MM.1S (cell line): ENCODE results near the gene MSRB3.
"Not testable (repeated sequence)": the region's sequence is repeated elsewhere in the genome, so short reads cannot be mapped to it uniquely, and the experiment has no call there.

Source experiments
- DNase-seq: peaks from one replicate; pipeline ENCODE4 v3.0.0-alpha.2; 2015
- H2AFZ ChIP-seq: fragments of 300-600 bp; sonication (generic); 2 replicates; pipeline ENCODE4 v1.6.0; 2016; ENCODE audit warnings: antibody characterized with exemption, low read length
- H3F3A ChIP-seq: fragments of 300-600 bp; sonication (generic); 2 replicates; pipeline ENCODE4 v1.6.1; 2016; ENCODE audit warnings: mild to moderate bottlenecking, antibody characterized with exemption, low read length, moderate library complexity, mixed read lengths; ENCODE audit not compliant: insufficient read depth
- H3K27ac ChIP-seq: fragments of 300-600 bp; sonication (generic); 2 replicates; pipeline ENCODE4 v1.5.1; 2016; ENCODE audit warnings: mild to moderate bottlenecking, low read length
- H3K27me3 ChIP-seq: fragments of 300-600 bp; sonication (generic); replicated peaks from 2 replicates; pipeline ENCODE4 v1.6.0; 2016; ENCODE audit warnings: low read length; ENCODE audit not compliant: insufficient read depth
- H3K36me3 ChIP-seq: fragments of 300-600 bp; sonication (generic); replicated peaks from 2 replicates; pipeline ENCODE4 v1.6.1; 2016; ENCODE audit warnings: mild to moderate bottlenecking, low read length, mixed read lengths; ENCODE audit not compliant: insufficient read depth
- H3K4me1 ChIP-seq: fragments of 300-600 bp; sonication (generic); 2 replicates; pipeline ENCODE4 v1.6.1; 2016; ENCODE audit warnings: low read length, mixed read lengths
- H3K4me2 ChIP-seq: fragments of 300-600 bp; sonication (generic); 2 replicates; pipeline ENCODE4 v1.6.0; 2016; ENCODE audit warnings: low read depth, low read length
- H3K4me3 ChIP-seq: fragments of 300-600 bp; sonication (generic); 2 replicates; pipeline ENCODE4 v1.5.1; 2016; ENCODE audit warnings: low read length, mixed read lengths
- H3K79me2 ChIP-seq: fragments of 300-600 bp; sonication (generic); 2 replicates; pipeline ENCODE4 v1.6.1; 2016; ENCODE audit warnings: mixed run types, low read length, mixed read lengths
- H3K9ac ChIP-seq: fragments of 300-600 bp; sonication (generic); 2 replicates; pipeline ENCODE4 v1.6.1; 2016; ENCODE audit warnings: low read length, mixed read lengths
- H3K9me2 ChIP-seq: fragments of 300-600 bp; sonication (generic); replicated peaks from 2 replicates; pipeline ENCODE4 v1.6.1; 2016; ENCODE audit warnings: mild to moderate bottlenecking, low read length, mixed read lengths; ENCODE audit not compliant: insufficient read depth
- H3K9me3 ChIP-seq: fragments of 300-600 bp; sonication (generic); replicated peaks from 2 replicates; pipeline ENCODE4 v1.6.1; 2016; ENCODE audit warnings: mild to moderate bottlenecking, low read length, mixed read lengths; ENCODE audit not compliant: insufficient read depth
- H4K20me1 ChIP-seq: fragments of 300-600 bp; sonication (generic); 2 replicates; pipeline ENCODE4 v1.6.1; 2016; ENCODE audit warnings: mild to moderate bottlenecking, low read length, moderate library complexity, mixed read lengths; ENCODE audit not compliant: insufficient read depth
- EZH2 ChIP-seq: fragments of 300-600 bp; sonication (generic); optimal IDR thresholded peaks from 2 replicates; pipeline ENCODE3; 2017; ENCODE audit warnings: low read depth, mild to moderate bottlenecking, antibody characterized with exemption, low read length, mixed read lengths
- EZH2phosphoT487 ChIP-seq: fragments of 300-600 bp; sonication (generic); IDR thresholded peaks from 2 replicates; pipeline ENCODE4 v1.6.1; 2018; ENCODE audit warnings: antibody characterized with exemption, low read length
- TF ChIP-seq, protein P1 (sequence below): fragments of 300-600 bp; sonication (generic); IDR thresholded peaks from 2 replicates; pipeline ENCODE4 v1.5.1; 2016; ENCODE audit warnings: antibody characterized with exemption, low read length, mixed read lengths

The MSRB3 gene

DNA sequence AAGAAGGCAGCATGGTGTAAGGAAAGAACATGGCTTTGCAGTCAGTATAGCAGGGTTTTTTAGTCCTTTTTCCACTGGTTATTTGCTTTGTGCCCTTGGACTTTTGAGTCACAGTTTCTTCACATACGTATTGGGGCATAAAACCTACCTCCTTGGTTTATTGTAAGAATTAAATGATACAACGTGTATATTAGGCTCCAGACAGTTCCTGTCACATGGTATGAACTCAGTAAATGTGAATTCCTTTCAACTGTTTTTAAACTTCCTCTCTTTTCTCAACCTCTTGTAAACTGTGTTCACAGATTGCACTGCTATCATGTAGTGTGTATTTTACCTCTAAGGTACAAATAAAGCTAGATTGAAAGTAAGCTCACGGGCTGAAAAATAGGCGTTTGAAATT is 29.5 kb downstream of the MSRB3 start:
- Histone ChIP-seq H3K4me1 (no peaks in the 10 kb centered on the region), H3K36me3 (no peaks in the 10 kb centered on the region), H3K4me3 (no peak overlapping the region), H3K79me2 (no peaks in the 10 kb centered on the region), H3K4me2 (no peak overlapping the region), H3K27me3 (no peaks in the 10 kb centered on the region), H4K20me1 (no peaks in the 10 kb centered on the region), H3F3A (no peaks in the 10 kb centered on the region), H3K27ac (no peak overlapping the region), H3K9me3 (no peaks in the 10 kb centered on the region), H3K9me2 (no peaks in the 10 kb centered on the region), H3K9ac (no peak overlapping the region), H2AFZ (no peak overlapping the region)
- DNase-seq = no peak
- no peak for TF ChIP-seq EZH2

DNA sequence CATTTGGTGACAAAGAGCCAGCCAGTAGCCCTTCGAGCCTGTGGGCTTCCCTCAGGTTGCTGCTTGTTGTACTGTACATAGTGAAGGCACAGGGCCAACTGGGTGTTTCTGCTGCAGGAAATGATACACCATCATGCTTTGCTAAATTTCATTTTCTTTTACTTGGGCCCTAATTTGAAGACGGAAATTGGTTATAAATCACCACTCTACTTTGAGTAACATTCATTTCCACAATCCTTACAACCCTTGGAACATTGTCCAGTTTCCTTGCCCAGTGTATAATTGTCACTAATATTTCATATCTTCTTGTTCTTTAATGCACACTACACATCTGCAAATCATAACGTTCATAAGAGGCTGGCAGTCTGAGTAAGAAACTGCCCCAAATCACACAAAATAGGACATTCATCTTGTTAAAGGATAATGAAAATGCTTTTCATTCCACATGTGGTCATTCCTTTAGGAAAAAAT is 30.2 kb downstream of the MSRB3 start:
- DNase-seq = no peak
- H3K9ac ChIP-seq = no peak overlapping the region
- H3F3A ChIP-seq = no peaks in the 10 kb centered on the region
- H3K9me3 ChIP-seq = no peaks in the 10 kb centered on the region
- no peaks in the 10 kb centered on the region for H3K4me1 ChIP-seq
- no peaks in the 10 kb centered on the region for H3K36me3 ChIP-seq
- H4K20me1 ChIP-seq = no peaks in the 10 kb centered on the region
- no peaks in the 10 kb centered on the region for H3K79me2 ChIP-seq
- no peaks in the 10 kb centered on the region for H3K9me2 ChIP-seq
- no peak overlapping the region for H3K4me2 ChIP-seq
- TF ChIP-seq EZH2phosphoT487 = no peak
- no peak for TF ChIP-seq EZH2
- TF ChIP-seq, protein P1, sequence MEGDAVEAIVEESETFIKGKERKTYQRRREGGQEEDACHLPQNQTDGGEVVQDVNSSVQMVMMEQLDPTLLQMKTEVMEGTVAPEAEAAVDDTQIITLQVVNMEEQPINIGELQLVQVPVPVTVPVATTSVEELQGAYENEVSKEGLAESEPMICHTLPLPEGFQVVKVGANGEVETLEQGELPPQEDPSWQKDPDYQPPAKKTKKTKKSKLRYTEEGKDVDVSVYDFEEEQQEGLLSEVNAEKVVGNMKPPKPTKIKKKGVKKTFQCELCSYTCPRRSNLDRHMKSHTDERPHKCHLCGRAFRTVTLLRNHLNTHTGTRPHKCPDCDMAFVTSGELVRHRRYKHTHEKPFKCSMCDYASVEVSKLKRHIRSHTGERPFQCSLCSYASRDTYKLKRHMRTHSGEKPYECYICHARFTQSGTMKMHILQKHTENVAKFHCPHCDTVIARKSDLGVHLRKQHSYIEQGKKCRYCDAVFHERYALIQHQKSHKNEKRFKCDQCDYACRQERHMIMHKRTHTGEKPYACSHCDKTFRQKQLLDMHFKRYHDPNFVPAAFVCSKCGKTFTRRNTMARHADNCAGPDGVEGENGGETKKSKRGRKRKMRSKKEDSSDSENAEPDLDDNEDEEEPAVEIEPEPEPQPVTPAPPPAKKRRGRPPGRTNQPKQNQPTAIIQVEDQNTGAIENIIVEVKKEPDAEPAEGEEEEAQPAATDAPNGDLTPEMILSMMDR = no peak
- no peak overlapping the region for H3K4me3 ChIP-seq
- H3K27me3 ChIP-seq = no peaks in the 10 kb centered on the region
- H2AFZ ChIP-seq = no peak overlapping the region
- no peak overlapping the region for H3K27ac ChIP-seq

DNA sequence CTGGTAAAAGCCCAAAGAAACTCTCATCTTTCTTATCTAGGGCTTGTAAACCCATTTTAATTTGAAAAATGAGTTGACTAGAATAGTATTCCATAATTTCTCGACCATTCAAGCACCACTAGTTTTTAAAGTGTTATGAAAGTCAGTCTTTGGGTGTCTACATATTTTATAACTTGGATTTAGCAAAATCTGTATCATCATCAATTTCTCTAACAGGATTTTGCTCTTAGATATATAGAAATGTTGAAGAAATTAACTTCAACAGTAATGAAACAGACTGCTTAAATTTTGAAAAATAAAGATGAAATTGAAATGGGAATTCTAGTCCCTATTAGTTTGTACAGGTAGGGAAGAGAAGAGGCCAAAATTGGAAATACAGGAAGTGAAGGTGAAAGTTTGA is 32.8 kb downstream of the MSRB3 start:
- Histone ChIP-seq H3F3A (no peaks in the 10 kb centered on the region), H3K27ac (no peak overlapping the region), H3K79me2 (no peaks in the 10 kb centered on the region), H3K4me2 (no peak overlapping the region), H3K36me3 (no peaks in the 10 kb centered on the region), H3K4me1 (no peaks in the 10 kb centered on the region), H3K9ac (no peak overlapping the region), H3K4me3 (no peak overlapping the region), H3K9me3 (no peaks in the 10 kb centered on the region), H3K9me2 (no peaks in the 10 kb centered on the region), H2AFZ (no peak overlapping the region), H3K27me3 (no peaks in the 10 kb centered on the region), H4K20me1 (no peaks in the 10 kb centered on the region)
- no peak for DNase-seq
- TF ChIP-seq, protein P1 = no peak
- no peak for TF ChIP-seq EZH2phosphoT487
- TF ChIP-seq EZH2 = no peak

DNA sequence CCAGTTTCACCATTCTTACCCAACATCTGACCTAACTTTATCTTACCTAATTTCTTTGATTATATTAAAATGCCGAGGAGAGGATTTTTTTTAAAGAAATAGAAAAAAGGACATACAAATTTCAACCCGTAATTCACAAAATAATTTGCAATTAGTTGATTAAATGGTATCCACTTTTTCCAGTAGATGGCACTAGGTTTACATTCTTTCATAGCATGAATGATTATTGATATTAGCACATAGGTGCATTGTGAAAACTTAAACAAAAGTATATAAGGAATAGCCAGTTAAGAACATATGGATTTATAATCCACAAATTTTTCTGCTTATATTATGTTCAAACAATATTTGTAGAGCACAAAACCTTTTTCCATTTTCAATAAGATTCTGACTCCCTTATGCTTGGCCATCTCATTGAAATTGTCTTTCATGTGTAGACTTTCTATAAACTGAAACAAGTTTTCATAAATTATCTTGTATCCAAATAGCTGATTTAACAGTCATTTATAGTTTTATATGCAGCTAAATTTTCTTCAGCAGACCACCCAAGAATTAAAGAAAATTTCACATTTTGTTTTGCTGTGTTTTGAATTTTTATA is 35.3 kb downstream of the MSRB3 start:
- Histone ChIP-seq H4K20me1 (no peaks in the 10 kb centered on the region), H3K4me2 (no peak overlapping the region), H3K9ac (no peak overlapping the region), H3K4me1 (no peaks in the 10 kb centered on the region), H3K9me3 (no peaks in the 10 kb centered on the region), H3K4me3 (no peak overlapping the region), H3F3A (no peaks in the 10 kb centered on the region), H3K36me3 (no peaks in the 10 kb centered on the region), H2AFZ (no peak overlapping the region), H3K79me2 (no peaks in the 10 kb centered on the region), H3K9me2 (no peaks in the 10 kb centered on the region), H3K27me3 (no peaks in the 10 kb centered on the region), H3K27ac (no peak overlapping the region)
- peak; percentile 15 for DNase-seq
- TF ChIP-seq, protein P1 = peak; percentile 52
- no peak for TF ChIP-seq EZH2phosphoT487
- TF ChIP-seq EZH2 = no peak

DNA sequence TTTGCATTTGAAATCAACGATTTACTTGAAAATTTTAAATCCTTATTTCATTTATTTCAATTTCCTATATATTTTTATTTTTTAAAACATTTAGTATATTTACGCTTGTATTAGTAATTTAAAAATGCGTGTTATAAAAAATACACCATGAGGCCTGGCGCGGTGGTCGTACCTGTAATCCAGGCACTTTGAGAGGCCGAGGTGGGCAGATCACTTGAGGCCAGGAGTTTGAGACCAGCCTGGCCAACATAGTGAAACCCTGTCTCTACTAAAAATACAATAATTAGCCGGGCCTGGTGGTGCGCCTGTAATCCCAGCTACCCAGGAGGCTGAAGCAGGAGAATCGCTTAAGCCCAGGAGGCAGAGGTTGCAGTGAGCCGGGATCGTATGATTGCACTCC is 36.8 kb downstream of the MSRB3 start:
- not testable (repeated sequence) for H3K4me2 ChIP-seq, H3K9ac ChIP-seq, H2AFZ ChIP-seq, H3K9me2 ChIP-seq, DNase-seq, H3F3A ChIP-seq, H3K36me3 ChIP-seq, H3K4me1 ChIP-seq, H3K27ac ChIP-seq, H3K79me2 ChIP-seq, H3K9me3 ChIP-seq, H3K4me3 ChIP-seq, H4K20me1 ChIP-seq, H3K27me3 ChIP-seq
